Subcutaneous abdominal adipose tissue (tissue), 5 donors: ENCODE data around the gene HSP90AB1.
"Not testable (repeated sequence)": the region's sequence is repeated elsewhere in the genome, so short reads cannot be mapped to it uniquely, and the experiment has no call there.

Experiments used
- H3K27ac ChIP-seq: one replicate; pipeline ENCODE4 v1.7.0; 2013; ENCODE audit warnings: low read depth, mild to moderate bottlenecking, inconsistent platforms, low read length, moderate library complexity
- H3K27me3 ChIP-seq, 5 donors: one replicate each; pipeline ENCODE4 v1.7.0; 2013; ENCODE audit warnings: low read length in 5 of 5, inconsistent platforms in 1 of 5; ENCODE audit not compliant: control insufficient read depth in 5 of 5, insufficient read depth in 4 of 5
- H3K36me3 ChIP-seq, 5 donors: one replicate each; pipeline ENCODE4 v1.7.0; 2013; ENCODE audit warnings: low read length in 5 of 5; ENCODE audit not compliant: control insufficient read depth in 5 of 5, insufficient read depth in 5 of 5
- H3K4me1 ChIP-seq, 5 donors: one replicate each; pipeline ENCODE4 v1.7.0; 2013; ENCODE audit warnings: low read length in 5 of 5, mild to moderate bottlenecking in 3 of 5, moderate library complexity in 1 of 5; ENCODE audit not compliant: control insufficient read depth in 5 of 5, insufficient read depth in 5 of 5
- H3K4me3 ChIP-seq, 5 donors: one replicate each; pipeline ENCODE4 v1.7.0; 2013; ENCODE audit warnings: low read length in 5 of 5, low read depth in 1 of 5
- H3K9ac ChIP-seq, 5 donors: one replicate each; pipeline ENCODE4 v1.7.0; 2013; ENCODE audit warnings: low read length in 5 of 5, mild to moderate bottlenecking in 4 of 5, moderate library complexity in 3 of 5
- H3K9me3 ChIP-seq, 5 donors: one replicate each; pipeline ENCODE4 v1.7.0; 2013; ENCODE audit warnings: low read length in 5 of 5; ENCODE audit not compliant: control insufficient read depth in 5 of 5
- donor health status: healthy.
- donor health status: healthy.
- donor health status: healthy.
- donor health status: healthy.
- donor health status: healthy.

The HSP90AB1 gene

GRCh38 chr6:44228031-44228430, 18.9 kb upstream of the HSP90AB1 start:
- Histone ChIP-seq H3K27ac (peak overlapping the region; percentile 99), H3K36me3 (peaks cover 0 to 57% (median 48%) of the 10 kb centered on the region in 5 donors), H3K9me3 (no peaks in the 10 kb centered on the region), H3K4me1 (peaks cover 23 to 92% (median 86%) of the 10 kb centered on the region in 5 donors), H3K27me3 (no peaks in the 10 kb centered on the region), H3K9ac (peak overlapping the region in 1 of 5 donors; percentile 20), H3K4me3 (no peak overlapping the region)

GRCh38 chr6:44228433-44228832, 18.5 kb upstream of the HSP90AB1 start:
- Histone ChIP-seq H3K9ac (peak overlapping the region in 1 of 5 donors; percentile 53), H3K36me3 (peaks cover 0 to 61% (median 52%) of the 10 kb centered on the region in 5 donors), H3K4me3 (no peak overlapping the region), H3K27ac (peak overlapping the region; percentile 99), H3K9me3 (no peaks in the 10 kb centered on the region), H3K27me3 (no peaks in the 10 kb centered on the region), H3K4me1 (peaks cover 23 to 95% (median 89%) of the 10 kb centered on the region in 5 donors)

GRCh38 chr6:44228836-44229235, 18.1 kb upstream of the HSP90AB1 start:
- peaks cover 26 to 96% (median 90%) of the 10 kb centered on the region in 5 donors for H3K4me1 ChIP-seq
- H3K36me3 ChIP-seq = peaks cover 0 to 64% (median 52%) of the 10 kb centered on the region in 5 donors
- no peaks in the 10 kb centered on the region for H3K27me3 ChIP-seq
- no peaks in the 10 kb centered on the region for H3K9me3 ChIP-seq
- peak overlapping the region in 1 of 5 donors; percentile 6 for H3K9ac ChIP-seq
- H3K4me3 ChIP-seq = peak overlapping the region in 1 of 5 donors; percentile 16
- H3K27ac ChIP-seq = peak overlapping the region; percentile 99

DNA sequence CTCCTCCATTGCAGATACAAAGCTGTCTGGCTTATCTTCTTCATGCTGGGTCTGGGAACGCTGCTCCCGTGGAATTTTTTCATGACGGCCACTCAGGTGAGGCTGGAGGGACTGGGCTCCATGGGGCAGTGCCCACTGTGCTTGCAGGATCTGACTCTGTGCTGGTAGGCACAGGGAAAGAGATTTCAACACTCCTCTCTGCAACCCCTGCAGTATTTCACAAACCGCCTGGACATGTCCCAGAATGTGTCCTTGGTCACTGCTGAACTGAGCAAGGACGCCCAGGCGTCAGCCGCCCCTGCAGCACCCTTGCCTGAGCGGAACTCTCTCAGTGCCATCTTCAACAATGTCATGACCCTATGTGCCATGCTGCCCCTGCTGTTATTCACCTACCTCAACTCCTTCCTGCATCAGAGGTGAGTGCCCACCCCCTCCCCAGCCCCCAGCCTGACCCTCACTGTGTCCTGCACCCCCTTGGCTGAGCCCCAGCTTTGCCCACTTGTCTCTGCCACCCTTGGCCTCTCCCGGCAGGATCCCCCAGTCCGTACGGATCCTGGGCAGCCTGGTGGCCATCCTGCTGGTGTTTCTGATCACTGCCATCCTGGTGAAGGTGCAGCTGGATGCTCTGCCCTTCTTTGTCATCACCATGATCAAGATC, 17.4 kb upstream of the HSP90AB1 start:
- Histone ChIP-seq H3K4me3 (no peak overlapping the region), H3K36me3 (peaks cover 0 to 64% (median 52%) of the 10 kb centered on the region in 5 donors), H3K4me1 (peaks cover 26 to 96% (median 90%) of the 10 kb centered on the region in 5 donors), H3K27ac (peak overlapping the region; percentile 99), H3K27me3 (no peaks in the 10 kb centered on the region), H3K9me3 (no peaks in the 10 kb centered on the region), H3K9ac (peak overlapping the region in 1 of 5 donors; percentile 14)

DNA sequence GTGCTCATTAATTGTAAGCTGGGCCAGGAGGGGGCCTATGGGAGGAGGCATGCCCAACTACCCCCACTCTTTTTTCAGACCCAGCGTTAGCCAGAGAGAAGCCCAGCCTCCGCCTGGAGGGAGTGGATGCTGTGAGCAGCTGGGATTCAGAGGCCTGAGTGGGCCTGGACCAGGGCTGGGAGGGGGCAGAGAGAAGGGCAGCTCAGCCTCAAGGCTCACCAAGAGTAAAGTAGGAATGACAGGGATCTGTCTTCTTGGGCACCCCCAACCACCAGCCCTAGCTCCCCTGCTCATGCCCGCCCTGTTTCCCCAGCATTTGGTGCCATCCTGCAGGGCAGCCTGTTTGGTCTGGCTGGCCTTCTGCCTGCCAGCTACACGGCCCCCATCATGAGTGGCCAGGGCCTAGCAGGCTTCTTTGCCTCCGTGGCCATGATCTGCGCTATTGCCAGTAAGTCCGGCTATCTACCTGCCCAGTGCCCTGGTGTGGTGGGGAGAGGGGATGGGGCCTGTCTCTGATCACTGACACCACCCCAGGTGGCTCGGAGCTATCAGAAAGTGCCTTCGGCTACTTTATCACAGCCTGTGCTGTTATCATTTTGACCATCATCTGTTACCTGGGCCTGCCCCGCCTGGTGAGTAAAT, 16.7 kb upstream of the HSP90AB1 start:
- H3K4me3 ChIP-seq = no peak overlapping the region
- peaks cover 0 to 66% (median 52%) of the 10 kb centered on the region in 5 donors for H3K36me3 ChIP-seq
- peaks cover 24 to 96% (median 90%) of the 10 kb centered on the region in 5 donors for H3K4me1 ChIP-seq
- H3K9ac ChIP-seq = peak overlapping the region in 1 of 5 donors; percentile 14
- H3K9me3 ChIP-seq = no peaks in the 10 kb centered on the region
- H3K27me3 ChIP-seq = no peaks in the 10 kb centered on the region
- peak overlapping the region; percentile 99 for H3K27ac ChIP-seq

DNA sequence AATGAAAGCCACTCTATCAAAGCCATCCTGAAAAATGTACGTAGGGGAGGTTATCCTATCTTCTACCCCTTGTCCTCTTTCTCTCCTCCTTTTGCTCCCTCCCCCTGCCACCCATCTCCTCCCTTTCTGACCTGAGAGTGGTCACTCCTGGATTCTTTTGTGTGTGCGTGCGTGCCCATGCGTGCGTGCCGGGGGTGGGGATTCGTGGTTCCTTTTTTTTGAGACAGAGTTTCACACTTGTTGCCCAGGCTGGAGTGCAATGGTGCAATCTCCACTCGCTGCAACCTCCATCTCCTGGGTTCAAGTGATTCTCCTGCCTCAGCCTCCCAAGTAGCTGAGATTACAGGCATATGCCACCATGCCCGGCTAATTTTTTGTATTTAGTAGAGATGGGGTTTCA, 15.5 kb upstream of the HSP90AB1 start:
- Histone ChIP-seq H3K27ac (peak overlapping the region; percentile 99), H3K36me3 (peaks cover 0 to 70% (median 56%) of the 10 kb centered on the region in 5 donors), H3K4me1 (peaks cover 22 to 96% (median 87%) of the 10 kb centered on the region in 5 donors)
- H3K27me3 ChIP-seq, H3K9ac ChIP-seq, H3K4me3 ChIP-seq, H3K9me3 ChIP-seq: not testable (repeated sequence)

DNA sequence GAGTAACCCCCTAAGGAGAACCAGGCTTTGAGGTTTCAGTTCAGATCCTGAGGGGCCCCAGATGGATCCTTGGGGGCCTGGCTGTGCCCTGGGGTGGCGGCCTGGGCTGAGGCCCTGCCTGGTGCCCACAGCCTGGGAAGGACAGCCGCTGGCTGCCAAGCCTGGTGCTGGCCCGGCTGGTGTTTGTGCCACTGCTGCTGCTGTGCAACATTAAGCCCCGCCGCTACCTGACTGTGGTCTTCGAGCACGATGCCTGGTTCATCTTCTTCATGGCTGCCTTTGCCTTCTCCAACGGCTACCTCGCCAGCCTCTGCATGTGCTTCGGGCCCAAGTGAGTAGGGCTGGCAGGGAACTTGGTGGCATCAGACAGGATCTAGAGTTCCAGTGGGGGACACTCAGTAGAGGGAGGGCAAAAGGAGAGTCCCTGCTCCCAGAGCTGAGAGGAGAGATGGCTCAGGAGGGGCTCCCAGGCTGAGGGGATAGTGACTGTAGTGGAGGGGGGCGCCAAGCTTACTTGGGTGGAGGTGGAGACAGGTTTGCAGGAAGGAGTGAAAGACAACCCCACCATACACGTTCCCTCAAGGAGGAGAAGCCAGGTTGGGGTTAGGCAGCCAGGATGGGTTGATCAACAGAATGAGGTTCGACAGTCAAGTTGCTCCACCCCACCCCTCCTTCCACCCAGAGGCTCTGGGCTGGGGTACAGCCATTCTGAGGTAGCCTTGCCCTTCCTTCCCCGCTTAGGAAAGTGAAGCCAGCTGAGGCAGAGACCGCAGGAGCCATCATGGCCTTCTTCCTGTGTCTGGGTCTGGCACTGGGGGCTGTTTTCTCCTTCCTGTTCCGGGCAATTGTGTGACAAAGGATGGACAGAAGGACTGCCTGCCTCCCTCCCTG, 14.0 kb upstream of the HSP90AB1 start:
- Histone ChIP-seq H3K9ac (peak overlapping the region; percentile 26 to 72 (median 53)), H3K4me1 (peaks cover 22 to 93% (median 85%) of the 10 kb centered on the region in 5 donors), H3K9me3 (no peaks in the 10 kb centered on the region), H3K36me3 (peaks cover 0 to 62% (median 52%) of the 10 kb centered on the region in 5 donors), H3K27ac (peak overlapping the region; percentile 94), H3K27me3 (no peaks in the 10 kb centered on the region), H3K4me3 (no peak overlapping the region)

DNA sequence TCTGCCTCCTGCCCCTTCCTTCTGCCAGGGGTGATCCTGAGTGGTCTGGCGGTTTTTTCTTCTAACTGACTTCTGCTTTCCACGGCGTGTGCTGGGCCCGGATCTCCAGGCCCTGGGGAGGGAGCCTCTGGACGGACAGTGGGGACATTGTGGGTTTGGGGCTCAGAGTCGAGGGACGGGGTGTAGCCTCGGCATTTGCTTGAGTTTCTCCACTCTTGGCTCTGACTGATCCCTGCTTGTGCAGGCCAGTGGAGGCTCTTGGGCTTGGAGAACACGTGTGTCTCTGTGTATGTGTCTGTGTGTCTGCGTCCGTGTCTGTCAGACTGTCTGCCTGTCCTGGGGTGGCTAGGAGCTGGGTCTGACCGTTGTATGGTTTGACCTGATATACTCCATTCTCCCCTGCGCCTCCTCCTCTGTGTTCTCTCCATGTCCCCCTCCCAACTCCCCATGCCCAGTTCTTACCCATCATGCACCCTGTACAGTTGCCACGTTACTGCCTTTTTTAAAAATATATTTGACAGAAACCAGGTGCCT, 13.3 kb upstream of the HSP90AB1 start:
- peaks cover 17 to 92% (median 83%) of the 10 kb centered on the region in 5 donors for H3K4me1 ChIP-seq
- peak overlapping the region; percentile 26 to 72 (median 53) for H3K9ac ChIP-seq

DNA sequence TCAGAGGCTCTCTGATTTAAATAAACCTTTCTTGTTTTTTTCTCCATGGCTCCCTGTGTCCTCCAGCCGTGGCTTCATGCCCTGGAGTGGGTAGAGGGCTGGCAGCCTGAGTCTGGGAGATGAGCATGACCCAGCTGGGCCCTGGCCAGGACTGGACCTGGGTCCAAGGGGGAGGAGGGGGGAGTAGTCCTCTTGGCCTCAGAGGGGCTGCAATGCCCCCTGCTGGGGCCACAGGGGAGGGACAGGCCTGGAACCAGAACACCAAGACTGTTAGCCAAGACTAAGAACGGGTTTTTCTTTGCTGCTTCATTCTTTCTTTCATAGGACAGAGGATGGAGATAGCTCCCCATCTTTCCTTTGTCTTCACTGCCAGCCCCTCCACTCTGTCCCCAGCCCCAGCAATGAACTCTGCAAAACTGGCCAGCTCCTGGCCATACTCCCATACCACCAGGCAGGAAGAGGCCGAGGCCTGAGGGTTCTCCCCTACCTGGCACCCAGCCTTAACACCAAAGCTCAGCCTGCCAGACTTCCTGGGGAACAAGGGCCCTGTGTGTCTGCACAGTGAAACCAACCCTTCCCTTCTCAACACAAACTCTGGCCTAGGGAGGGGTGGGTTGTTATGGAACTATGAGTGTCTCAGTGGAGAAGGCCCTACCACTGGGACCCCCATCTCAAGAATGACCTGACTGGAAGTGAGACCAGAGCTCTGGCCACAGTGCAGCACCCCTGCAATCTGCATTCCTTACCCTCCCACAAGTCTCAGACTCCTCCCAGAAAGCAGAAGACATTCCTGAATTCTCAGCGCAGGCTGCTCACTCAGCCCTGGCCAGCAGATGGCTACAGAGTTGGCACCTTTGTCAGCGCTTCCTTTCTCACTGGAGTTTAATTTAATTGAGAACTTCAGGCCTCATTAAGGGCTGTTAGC, 12.5 kb upstream of the HSP90AB1 start:
- Histone ChIP-seq H3K4me3 (no peak overlapping the region), H3K27me3 (no peaks in the 10 kb centered on the region), H3K4me1 (peaks cover 13 to 85% (median 76%) of the 10 kb centered on the region in 5 donors), H3K9me3 (no peaks in the 10 kb centered on the region), H3K36me3 (peaks cover 0 to 49% (median 47%) of the 10 kb centered on the region in 5 donors), H3K27ac (peak overlapping the region; percentile 94), H3K9ac (peak overlapping the region; percentile 26 to 72 (median 58))

More for the DNA sequence above, 13.3 kb upstream of the HSP90AB1 start:
- H3K27ac ChIP-seq = peak overlapping the region; percentile 94
- H3K9me3 ChIP-seq = no peaks in the 10 kb centered on the region
- H3K36me3 ChIP-seq = peaks cover 0 to 56% (median 52%) of the 10 kb centered on the region in 5 donors
- H3K27me3 ChIP-seq = no peaks in the 10 kb centered on the region
- H3K4me3 ChIP-seq = no peak overlapping the region
